DOHH2 (cell line): ENCODE measurements around the gene PCGF2.

ENCODE experiments used
- H3F3A ChIP-seq: fragments of 200-600 bp; sonication (generic), shearing (Covaris generic); 2 replicates; pipeline ENCODE4 v1.6.0; 2016; ENCODE audit warnings: antibody characterized with exemption, mild to moderate bottlenecking; ENCODE audit not compliant: control insufficient read depth, insufficient read depth
- H3K27ac ChIP-seq: fragments of 200-600 bp; sonication (generic); 2 replicates; pipeline ENCODE4 v1.5.1; 2014; ENCODE audit warnings: low read depth, mild to moderate bottlenecking, low read length, moderate library complexity
- H3K27me3 ChIP-seq: fragments of 200-600 bp; sonication (generic); 2 replicates; pipeline ENCODE4 v1.6.1; 2014; ENCODE audit warnings: mild to moderate bottlenecking, low read length, mixed read lengths; ENCODE audit not compliant: control insufficient read depth
- H3K36me3 ChIP-seq: fragments of 200-600 bp; sonication (generic); 2 replicates; pipeline ENCODE4 v1.6.1; 2014; ENCODE audit warnings: mild to moderate bottlenecking, low read length, moderate library complexity, mixed read lengths; ENCODE audit not compliant: control insufficient read depth
- H3K4me1 ChIP-seq: fragments of 200-600 bp; sonication (generic); 2 replicates; pipeline ENCODE4 v1.6.1; 2014; ENCODE audit warnings: mild to moderate bottlenecking, low read length, mixed read lengths; ENCODE audit not compliant: control insufficient read depth
- H3K4me2 ChIP-seq: fragments of 200-600 bp; sonication (generic); 2 replicates; pipeline ENCODE4 v1.6.0; 2014; ENCODE audit warnings: mild to moderate bottlenecking, low read length, moderate library complexity
- H3K4me3 ChIP-seq: fragments of 200-600 bp; sonication (generic); 2 replicates; pipeline ENCODE4 v1.5.1; 2014; ENCODE audit warnings: mild to moderate bottlenecking, low read length, mixed read lengths
- H3K79me2 ChIP-seq: fragments of 200-600 bp; sonication (generic); 2 replicates; pipeline ENCODE4 v1.6.1; 2014; ENCODE audit warnings: mild to moderate bottlenecking, low read length, mixed read lengths; ENCODE audit not compliant: control insufficient read depth
- H3K9me2 ChIP-seq: fragments of 200-600 bp; sonication (generic); replicated peaks from 2 replicates; pipeline ENCODE4 v1.6.1; 2014; ENCODE audit warnings: mild to moderate bottlenecking, low read length, mixed read lengths; ENCODE audit not compliant: control insufficient read depth
- H3K9me3 ChIP-seq: fragments of 200-600 bp; sonication (generic); 2 replicates; pipeline ENCODE4 v1.6.1; 2014; ENCODE audit warnings: antibody characterized with exemption, low read length, mixed read lengths; ENCODE audit not compliant: control insufficient read depth, insufficient read depth
- H4K20me1 ChIP-seq: fragments of 200-600 bp; sonication (generic); 2 replicates; pipeline ENCODE4 v1.6.0; 2014; ENCODE audit warnings: low read depth, mild to moderate bottlenecking, antibody characterized with exemption, low read length, moderate library complexity; ENCODE audit not compliant: control insufficient read depth, insufficient read depth
- CTCF ChIP-seq: fragments of 200-600 bp; sonication (generic); IDR thresholded peaks from one replicate; pipeline ENCODE4 v1.5.1; 2014; ENCODE audit warnings: antibody characterized with exemption, mild to moderate bottlenecking, low read depth, low read length; ENCODE audit not compliant: poor library complexity, severe bottlenecking
- EZH2phosphoT487 ChIP-seq: fragments of 200-600 bp; sonication (generic); IDR thresholded peaks from 2 replicates; pipeline ENCODE4 v1.6.1; 2017; ENCODE audit warnings: borderline replicate concordance, mild to moderate bottlenecking, antibody characterized with exemption, low read length, moderate library complexity, mixed read lengths

The PCGF2 gene

GRCh38 chr17:38710985-38711384, 37.2 kb downstream of the PCGF2 start:
- H3K4me1 ChIP-seq, result peaks cover 17% of the 10 kb centered on the region
- H3K9me3 ChIP-seq, result no peaks in the 10 kb centered on the region
- no peaks in the 10 kb centered on the region for H3K27me3 ChIP-seq
- peaks cover 7% of the 10 kb centered on the region for H4K20me1 ChIP-seq
- no peak overlapping the region for H3K27ac ChIP-seq
- no peaks in the 10 kb centered on the region for H3K9me2 ChIP-seq
- H3K4me3 ChIP-seq, result no peak overlapping the region
- no peaks in the 10 kb centered on the region; the same call in 1 of the 2 replicates for H3F3A ChIP-seq
- no peak overlapping the region for H3K4me2 ChIP-seq
- peaks cover 25% of the 10 kb centered on the region for H3K79me2 ChIP-seq
- peaks cover 91% of the 10 kb centered on the region for H3K36me3 ChIP-seq
- no peak for TF ChIP-seq CTCF
- TF ChIP-seq EZH2phosphoT487, result no peak

- no peak for TF ChIP-seq EZH2phosphoT487
- TF ChIP-seq CTCF, result no peak
- H4K20me1 ChIP-seq, result peaks cover 7% of the 10 kb centered on the region
- H3K36me3 ChIP-seq, result peaks cover 90% of the 10 kb centered on the region
- H3K27me3 ChIP-seq, result no peaks in the 10 kb centered on the region
- no peaks in the 10 kb centered on the region for H3K9me2 ChIP-seq
- no peak overlapping the region for H3K4me3 ChIP-seq
- H3K79me2 ChIP-seq, result peaks cover 29% of the 10 kb centered on the region
- H3K27ac ChIP-seq, result no peak overlapping the region
- H3F3A ChIP-seq, result no peaks in the 10 kb centered on the region; the same call in 1 of the 2 replicates
- peaks cover 15% of the 10 kb centered on the region for H3K4me1 ChIP-seq
- H3K9me3 ChIP-seq, result no peaks in the 10 kb centered on the region
- H3K4me2 ChIP-seq, result no peak overlapping the region
Observed at GRCh38 chr17:38710604-38710962, 37.6 kb downstream of the PCGF2 start.

GRCh38 chr17:38709864-38710603, 38.1 kb downstream of the PCGF2 start:
- TF ChIP-seq EZH2phosphoT487, result no peak
- no peak for TF ChIP-seq CTCF
- Histone ChIP-seq H3K36me3 (peaks cover 84% of the 10 kb centered on the region), H3K9me3 (no peaks in the 10 kb centered on the region), H3K27me3 (no peaks in the 10 kb centered on the region), H3K27ac (no peak overlapping the region), H3F3A (no peaks in the 10 kb centered on the region; the same call in 1 of the 2 replicates), H3K79me2 (peaks cover 31% of the 10 kb centered on the region), H3K9me2 (no peaks in the 10 kb centered on the region), H4K20me1 (peaks cover 7% of the 10 kb centered on the region), H3K4me1 (peaks cover 11% of the 10 kb centered on the region), H3K4me2 (no peak overlapping the region), H3K4me3 (no peak overlapping the region)
